Adrenal gland (tissue), 12 donors: ENCODE results near the gene SLC41A1. TPM values are rescaled to one million over a fixed set of nuclear protein-coding genes. Genes with fewer than 3 reads are reported as not detected.

Source experiments
- DNase-seq, 7 donors: peaks; one replicate each; pipeline ENCODE4 v3.0.0-alpha.2; 2019 to 2020
- H3K27ac ChIP-seq, 5 donors: fragments of 200-600 bp; sonication (generic) in 4 of 5; 1 replicate in 3 of 5; 2 replicates in 2 of 5; pipeline versions ENCODE4 v1.5.1 to v1.8.0; 2016 to 2020; ENCODE audit warnings: mild to moderate bottlenecking in 1 of 5
- H3K27me3 ChIP-seq: fragments of 200-600 bp; 2 replicates; pipeline ENCODE4 v1.8.0; 2021
- H3K36me3 ChIP-seq, 2 donors: fragments of 200-600 bp; replicated peaks in 1 of 2; 1 replicate in 1 of 2; 2 replicates in 1 of 2; pipeline versions ENCODE4 v1.5.1 to v1.8.0; 2018 to 2022
- H3K4me1 ChIP-seq, 2 donors: fragments of 200-600 bp; replicated peaks in 1 of 2; 1 replicate in 1 of 2; 2 replicates in 1 of 2; pipeline versions ENCODE4 v1.5.1 to v1.8.0; 2018 to 2021
- H3K4me3 ChIP-seq, 4 donors: fragments of 200-600 bp; sonication (generic) in 3 of 4; one replicate each; pipeline ENCODE4 v1.5.1; 2016 to 2018
- H3K9me3 ChIP-seq, 3 donors: fragments of 200-600 bp; sonication (generic) in 1 of 3; replicated peaks in 1 of 3; 1 replicate in 2 of 3; 2 replicates in 1 of 3; pipeline versions ENCODE4 v1.5.1 to v1.8.0; 2016 to 2021
- POLR2A ChIP-seq, 2 donors: fragments of 450-650 bp; IDR thresholded peaks; one replicate each; pipeline ENCODE4 v1.6.1; 2017; ENCODE audit warnings: antibody characterized with exemption in 2 of 2, mild to moderate bottlenecking in 2 of 2, moderate library complexity in 1 of 2
- WGBS, 4 donors: extraction: QIAGEN DNeasy Blood & Tissue Kit in 2 of 4; methylation state at CpG; one replicate each; pipeline versions ENCODE4 v1.1.5 to v1.1.7; 2013 to 2017; 5-methylcytosine and 5-hydroxymethylcytosine counted together
- intact Hi-C, 2 donors: fragments of 100-400 bp; cut with DNase I; formaldehyde crosslinking; loops; one replicate each; pipeline versions ENCODE4 v1.14.1 to v1.15.0; 2022 to 2023
- polyA plus RNA-seq, 3 donors: library from polyadenylated mRNA; stranded (reverse); fragments of 200-250 nt in 2 of 3; fragments of 350-450 nt in 1 of 3; fragmentation: Illumina TruSeq in 1 of 3; extraction: RNeasy Lipid Tissue Mini Kit (QIAGEN cat#74804) in 1 of 3; gene quantifications; one replicate each; pipeline ENCODE4 v1.2.3, GENCODE V29; 2013 to 2014
- total RNA-seq, 9 donors: library from RNA; depleted of rRNA in 4 of 9; stranded (reverse); fragments of >200 nt in 4 of 9; fragments of 120-200 nt in 1 of 9; fragmentation: NEBNext Ultra II Directional in 1 of 9; extraction: Animal tissue kit (Norgen Biotek cat#: 25700) in 1 of 9; gene quantifications; one replicate each; pipeline versions ENCODE4 v1.1.0 to v1.2.4, GENCODE V29; 2013 to 2023
- TF ChIP-seq, protein P1 (sequence below), 6 experiments: fragments of 450-650 bp in 4 of 6; fragments of 200-600 bp in 2 of 6; sonication (generic) in 1 of 6; IDR thresholded peaks; 1 replicate in 5 of 6; 2 replicates in 1 of 6; pipeline versions ENCODE4 v1.5.1 to v1.8.0; 2016 to 2021; ENCODE audit warnings: antibody characterized with exemption in 6 of 6, mild to moderate bottlenecking in 2 of 6, moderate library complexity in 1 of 6
- donor health status: healthy with polysubstance abuse.
- donor health status: Bipolar disorder and iron deficiency.
- donor health status: DM: yes; HTN: yes; CAD: no.
- donor health status: DM: no; HTN: no; CAD: no.
- donor health status: DM: no; HTN: no; CAD: no.
- donor health status: DM: yes; HTN: yes; CAD: no.

Gene SLC41A1
- total and polyA plus RNA-seq, 12 donors: 8.9 to 143 (median 34.0) TPM

GRCh38 chr1:205744403-205744802 is 68.6 kb downstream of the SLC41A1 start:
- H3K9me3 ChIP-seq: no peaks in the 10 kb centered on the region
- no peak overlapping the region for H3K4me3 ChIP-seq
- no peaks in the 10 kb centered on the region for H3K27me3 ChIP-seq
- 96 to 100% (median 97%) methylated on average over 6 to 8 of the region's 8 CpGs for WGBS, 4 donors
- no peak for DNase-seq
- peaks cover 23 to 56% of the 10 kb centered on the region in 2 donors for H3K4me1 ChIP-seq
- intact Hi-C loops: no loop called here
- TF ChIP-seq, protein P1, sequence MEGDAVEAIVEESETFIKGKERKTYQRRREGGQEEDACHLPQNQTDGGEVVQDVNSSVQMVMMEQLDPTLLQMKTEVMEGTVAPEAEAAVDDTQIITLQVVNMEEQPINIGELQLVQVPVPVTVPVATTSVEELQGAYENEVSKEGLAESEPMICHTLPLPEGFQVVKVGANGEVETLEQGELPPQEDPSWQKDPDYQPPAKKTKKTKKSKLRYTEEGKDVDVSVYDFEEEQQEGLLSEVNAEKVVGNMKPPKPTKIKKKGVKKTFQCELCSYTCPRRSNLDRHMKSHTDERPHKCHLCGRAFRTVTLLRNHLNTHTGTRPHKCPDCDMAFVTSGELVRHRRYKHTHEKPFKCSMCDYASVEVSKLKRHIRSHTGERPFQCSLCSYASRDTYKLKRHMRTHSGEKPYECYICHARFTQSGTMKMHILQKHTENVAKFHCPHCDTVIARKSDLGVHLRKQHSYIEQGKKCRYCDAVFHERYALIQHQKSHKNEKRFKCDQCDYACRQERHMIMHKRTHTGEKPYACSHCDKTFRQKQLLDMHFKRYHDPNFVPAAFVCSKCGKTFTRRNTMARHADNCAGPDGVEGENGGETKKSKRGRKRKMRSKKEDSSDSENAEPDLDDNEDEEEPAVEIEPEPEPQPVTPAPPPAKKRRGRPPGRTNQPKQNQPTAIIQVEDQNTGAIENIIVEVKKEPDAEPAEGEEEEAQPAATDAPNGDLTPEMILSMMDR (IDR thresholded peaks at IDR 0.05): no peak
- TF ChIP-seq POLR2A (IDR thresholded peaks at IDR 0.05): no peak
- no peaks in the 10 kb centered on the region for H3K36me3 ChIP-seq
- H3K27ac ChIP-seq: no peak overlapping the region

DNA sequence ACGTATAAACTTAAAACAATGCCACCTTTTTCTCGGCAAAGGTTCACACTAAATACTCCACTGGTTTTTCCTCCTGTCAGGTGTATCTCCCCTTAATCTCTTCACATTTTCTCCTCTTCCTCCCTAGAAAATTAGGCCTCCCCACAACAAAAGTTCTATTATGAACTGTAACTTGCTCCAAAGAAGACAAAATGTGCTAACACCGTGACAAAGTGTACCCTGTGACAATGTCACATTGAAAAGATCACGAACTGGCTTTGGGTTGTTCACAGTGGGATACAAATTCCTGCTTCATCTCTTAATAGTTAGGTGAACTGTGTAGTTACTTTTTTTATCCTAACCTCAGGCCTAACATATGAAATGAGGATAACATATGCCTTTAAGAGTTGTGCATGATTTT is 69.0 kb downstream of the SLC41A1 start:
- H3K27ac ChIP-seq: no peak overlapping the region
- peaks cover 23 to 57% of the 10 kb centered on the region in 2 donors for H3K4me1 ChIP-seq
- intact Hi-C loops: no loop called here
- TF ChIP-seq, protein P1 (IDR thresholded peaks at IDR 0.05): no peak
- TF ChIP-seq POLR2A (IDR thresholded peaks at IDR 0.05): no peak
- no peaks in the 10 kb centered on the region for H3K27me3 ChIP-seq
- no peaks in the 10 kb centered on the region for H3K9me3 ChIP-seq
- DNase-seq: no peak
- 63 to 83% (median 67%) methylated on average over 4 of the region's 4 CpGs for WGBS, 4 donors
- no peaks in the 10 kb centered on the region for H3K36me3 ChIP-seq
- no peak overlapping the region for H3K4me3 ChIP-seq

DNA sequence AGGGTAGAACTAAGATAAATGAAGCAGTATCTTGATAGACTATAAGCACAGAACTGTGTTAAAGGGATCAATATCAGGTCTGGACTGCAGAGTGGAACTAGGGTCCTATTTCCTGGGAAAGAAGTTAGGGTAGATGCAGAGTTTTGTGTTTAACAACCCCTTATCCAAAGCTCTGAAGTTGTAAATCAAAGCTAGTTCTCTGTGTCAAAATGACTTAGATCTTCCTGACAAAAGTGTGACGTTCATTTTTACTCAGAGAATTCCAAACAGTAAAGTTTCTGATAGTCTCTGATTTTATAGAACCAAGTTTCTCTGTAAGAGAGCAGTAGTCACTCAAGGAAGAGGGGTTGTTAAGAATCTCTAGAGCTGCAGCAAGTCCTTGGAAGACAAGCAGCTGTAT is 71.3 kb downstream of the SLC41A1 start:
- Histone ChIP-seq H3K36me3 (no peaks in the 10 kb centered on the region), H3K27me3 (no peaks in the 10 kb centered on the region), H3K4me1 (peaks cover 8 to 40% of the 10 kb centered on the region in 2 donors), H3K27ac (no peak overlapping the region), H3K9me3 (no peaks in the 10 kb centered on the region), H3K4me3 (no peak overlapping the region)
- TF ChIP-seq, protein P1 (IDR thresholded peaks at IDR 0.05): no peak
- no peak for TF ChIP-seq POLR2A (IDR thresholded peaks at IDR 0.05)
- intact Hi-C loops: no loop called here
- no peak for DNase-seq
- 19 to 33% (median 24%) methylated on average over 1 of the region's 1 CpG for WGBS, 4 donors

- peaks cover 0 to 11% of the 10 kb centered on the region in 2 donors for H3K36me3 ChIP-seq
- no peak for DNase-seq
- peaks cover 6 to 30% of the 10 kb centered on the region in 2 donors for H3K4me1 ChIP-seq
- H3K4me3 ChIP-seq: no peak overlapping the region
- no peak overlapping the region for H3K27ac ChIP-seq
- intact Hi-C loops: no loop called here
- TF ChIP-seq POLR2A (IDR thresholded peaks at IDR 0.05): no peak
- TF ChIP-seq, protein P1 (IDR thresholded peaks at IDR 0.05): no peak
- H3K9me3 ChIP-seq: no peaks in the 10 kb centered on the region
- 69 to 75% (median 75%) methylated on average over 5 of the region's 5 CpGs for WGBS, 4 donors
- H3K27me3 ChIP-seq: no peaks in the 10 kb centered on the region
Observed at GRCh38 chr1:205739348-205740160, 73.4 kb downstream of the SLC41A1 start.

Other genes starting within 250 kb of the SLC41A1 start
- gene ELK4, start 181.2 kb downstream of the SLC41A1 start, total RNA-seq: 10 to 100 TPM; 11.9 to 40.2 (median 14.9) TPM
- 1 to 10 TPM; 3.6 to 9.9 (median 4.5) TPM for gene ELK4, start 181.2 kb downstream of the SLC41A1 start, polyA plus RNA-seq
- gene SLC45A3, start 132.7 kb downstream of the SLC41A1 start, total RNA-seq: 10 to 100 TPM in 4 of 9 donors, 1 to 10 TPM in 5; 5.9 to 27.9 (median 9.5) TPM
- gene SLC45A3, start 132.7 kb downstream of the SLC41A1 start, polyA plus RNA-seq: 1 to 10 TPM; 4.7 to 9.7 (median 8.4) TPM
- gene NUCKS1, start 63.0 kb downstream of the SLC41A1 start, total RNA-seq: 100 to 1,000 TPM in 5 of 9 donors, 10 to 100 TPM in 4; 56.3 to 159 (median 135) TPM
- gene NUCKS1, start 63.0 kb downstream of the SLC41A1 start, polyA plus RNA-seq: 100 to 1,000 TPM in 2 of 3 donors, 10 to 100 TPM in 1; 33.1 to 161 (median 109) TPM
- 10 to 100 TPM in 8 of 9 donors, 1 to 10 TPM in 1; 9.6 to 52.2 (median 28.5) TPM for gene RAB29, start 37.7 kb downstream of the SLC41A1 start, total RNA-seq
- 10 to 100 TPM in 2 of 3 donors, 1 to 10 TPM in 1; 4.2 to 16.2 (median 15.9) TPM for gene RAB29, start 37.7 kb downstream of the SLC41A1 start, polyA plus RNA-seq
- under 1 TPM in 6 of 9 donors, not detected in 3; 0.22 to 0.64 (median 0.47) TPM for gene PM20D1, start 36.9 kb upstream of the SLC41A1 start, total RNA-seq
- 1 to 10 TPM in 1 of 3 donors, under 1 TPM in 2; 0.07 to 1.8 (median 0.48) TPM for gene PM20D1, start 36.9 kb upstream of the SLC41A1 start, polyA plus RNA-seq
- under 1 TPM in 2 of 9 donors, not detected in 7; 0.04 to 0.11 TPM for gene SLC26A9, start 130.3 kb upstream of the SLC41A1 start, total RNA-seq
- gene SLC26A9, start 130.3 kb upstream of the SLC41A1 start, polyA plus RNA-seq: under 1 TPM in 1 of 3 donors, not detected in 2; 0.03 TPM
- gene RAB7B, start 190.2 kb upstream of the SLC41A1 start, total RNA-seq: 1 to 10 TPM in 2 of 9 donors, under 1 TPM in 7; 0.17 to 1.9 (median 0.67) TPM
- 1 to 10 TPM in 2 of 3 donors, under 1 TPM in 1; 0.88 to 3.5 (median 1.0) TPM for gene RAB7B, start 190.2 kb upstream of the SLC41A1 start, polyA plus RNA-seq
- gene CTSE, start 210.7 kb upstream of the SLC41A1 start, total RNA-seq: under 1 TPM in 1 of 9 donors, not detected in 8; 0.11 TPM
- under 1 TPM in 1 of 3 donors, not detected in 2; 0.07 TPM for gene CTSE, start 210.7 kb upstream of the SLC41A1 start, polyA plus RNA-seq
- gene RHEX, start 240.0 kb upstream of the SLC41A1 start, total RNA-seq: under 1 TPM in 1 of 9 donors, not detected in 8; 0.33 TPM
- gene RHEX, start 240.0 kb upstream of the SLC41A1 start, polyA plus RNA-seq: under 1 TPM in 2 of 3 donors, not detected in 1; 0.13 to 0.17 TPM